ENCODE measurements around the gene ASXL1.

The ASXL1 gene

DNA sequence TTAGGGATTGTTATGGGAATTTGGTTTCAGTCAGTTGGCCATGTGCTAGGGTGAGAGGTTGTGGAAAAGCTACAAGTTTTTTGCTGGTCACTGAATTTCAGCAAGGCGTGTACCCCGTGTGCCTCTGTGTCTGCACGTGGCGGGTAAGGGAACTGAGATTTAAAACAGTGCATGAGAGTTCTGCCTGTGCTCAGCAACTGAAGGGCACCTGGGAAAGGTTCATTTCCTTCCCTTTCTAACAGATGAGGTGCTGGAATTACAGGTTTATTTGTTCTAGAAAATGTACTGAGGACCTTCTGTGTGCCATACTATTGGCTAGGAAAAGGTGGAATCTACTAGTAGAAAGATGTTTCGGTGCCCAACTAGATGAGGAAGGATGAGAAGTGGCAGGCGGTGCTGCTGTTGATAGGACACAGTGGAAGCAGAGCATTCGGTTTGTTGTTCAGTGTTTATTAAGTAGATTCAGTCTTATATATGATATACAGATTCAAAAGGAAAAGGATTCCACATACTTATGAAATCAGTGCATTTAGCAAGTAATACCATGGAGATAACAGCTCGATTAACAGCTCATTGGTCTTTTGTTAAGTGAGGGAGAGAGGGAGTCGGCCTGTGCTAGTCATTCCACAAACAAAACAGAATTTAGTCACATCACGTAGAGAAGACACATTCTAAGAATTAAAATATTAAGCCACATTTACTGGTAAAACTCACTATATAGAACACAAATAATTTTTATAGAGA is 84.7 kb downstream of the ASXL1 start:
- no peak for DNase-seq

- no peak for DNase-seq
Observed at GRCh38 chr20:32443386-32443974, 85.3 kb downstream of the ASXL1 start.

- DNase-seq: no peak
Observed at GRCh38 chr20:32444474-32445220, 86.5 kb downstream of the ASXL1 start.

DNA sequence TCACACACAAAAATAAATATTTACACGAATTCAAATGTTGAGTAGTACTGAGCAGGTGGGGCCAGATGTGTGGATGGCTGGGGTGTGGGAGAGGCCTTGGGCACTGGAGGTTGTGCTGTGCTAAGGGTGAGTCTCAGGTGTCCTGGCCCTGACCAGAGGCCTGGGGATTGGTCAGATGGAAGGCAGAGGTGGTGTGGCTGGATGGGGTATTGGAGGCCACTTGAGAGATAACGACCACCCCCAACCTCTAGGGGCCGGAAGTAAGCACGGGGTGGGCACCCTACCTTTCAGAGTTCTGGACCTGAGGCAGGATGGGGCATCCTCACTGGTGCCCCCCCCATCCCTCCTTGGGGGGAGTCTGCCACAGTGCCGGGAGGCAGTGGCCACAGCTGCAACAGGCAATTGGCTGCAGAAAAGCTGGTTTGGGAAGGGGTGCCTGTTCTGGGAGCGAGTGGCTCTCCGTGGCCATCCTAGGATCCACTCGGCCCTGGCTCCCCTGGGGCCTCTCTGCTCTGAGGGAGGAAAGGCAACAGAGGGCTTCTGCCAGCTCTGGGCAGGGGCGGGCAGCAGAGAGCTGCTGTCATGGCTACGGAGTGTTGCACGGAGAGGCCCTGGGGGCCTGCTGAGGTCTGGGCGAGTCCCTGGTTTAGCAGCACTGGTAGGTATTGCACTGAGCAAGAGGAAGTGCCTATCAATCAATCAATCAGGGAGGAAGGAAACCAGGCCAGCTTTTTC is 87.6 kb downstream of the ASXL1 start:
- no peak for DNase-seq

DNA sequence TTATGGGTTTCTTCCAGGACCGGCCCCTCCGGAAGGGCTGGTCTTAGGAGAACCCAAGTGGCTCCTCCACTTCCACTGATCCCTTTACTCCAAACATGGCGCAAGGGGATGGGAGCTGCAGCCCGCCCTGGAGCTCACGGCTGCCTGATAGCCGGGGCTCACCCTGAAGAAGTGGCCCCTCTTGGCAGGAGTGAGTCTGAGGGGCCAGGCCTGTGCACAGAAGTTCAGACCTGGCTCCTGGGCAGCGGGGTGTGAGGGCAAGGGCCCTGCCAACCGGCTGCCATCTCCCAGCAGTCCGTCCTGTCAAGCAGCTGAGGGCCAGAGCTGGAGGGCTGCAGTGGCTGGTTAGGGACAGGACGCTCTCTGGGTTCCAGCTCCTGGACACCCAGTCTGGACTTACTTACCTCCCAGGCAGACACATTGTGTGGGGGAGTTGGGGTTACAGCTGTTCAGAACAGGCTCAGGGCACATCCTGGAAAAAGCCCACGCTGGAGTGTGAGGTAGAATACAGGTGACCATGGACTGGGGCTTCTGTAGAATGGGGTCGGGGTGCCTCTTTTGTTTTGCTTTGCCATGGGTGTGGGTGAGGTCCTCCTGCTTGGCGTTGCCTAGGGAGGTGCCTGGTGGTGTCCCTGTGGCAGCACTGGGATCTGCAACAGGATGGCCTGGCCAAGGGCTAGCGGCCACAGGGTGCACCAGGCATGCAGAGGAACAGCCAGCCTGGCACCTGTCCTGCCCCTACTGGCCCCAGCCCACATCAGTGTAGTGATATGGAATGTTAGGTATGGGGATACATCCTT is 88.4 kb downstream of the ASXL1 start:
- DNase-seq: no peak

GRCh38 chr20:32447136-32448027 is 89.3 kb downstream of the ASXL1 start:
- no peak for DNase-seq

GRCh38 chr20:32448306-32449056 is 90.3 kb downstream of the ASXL1 start:
- DNase-seq: no peak

DNA sequence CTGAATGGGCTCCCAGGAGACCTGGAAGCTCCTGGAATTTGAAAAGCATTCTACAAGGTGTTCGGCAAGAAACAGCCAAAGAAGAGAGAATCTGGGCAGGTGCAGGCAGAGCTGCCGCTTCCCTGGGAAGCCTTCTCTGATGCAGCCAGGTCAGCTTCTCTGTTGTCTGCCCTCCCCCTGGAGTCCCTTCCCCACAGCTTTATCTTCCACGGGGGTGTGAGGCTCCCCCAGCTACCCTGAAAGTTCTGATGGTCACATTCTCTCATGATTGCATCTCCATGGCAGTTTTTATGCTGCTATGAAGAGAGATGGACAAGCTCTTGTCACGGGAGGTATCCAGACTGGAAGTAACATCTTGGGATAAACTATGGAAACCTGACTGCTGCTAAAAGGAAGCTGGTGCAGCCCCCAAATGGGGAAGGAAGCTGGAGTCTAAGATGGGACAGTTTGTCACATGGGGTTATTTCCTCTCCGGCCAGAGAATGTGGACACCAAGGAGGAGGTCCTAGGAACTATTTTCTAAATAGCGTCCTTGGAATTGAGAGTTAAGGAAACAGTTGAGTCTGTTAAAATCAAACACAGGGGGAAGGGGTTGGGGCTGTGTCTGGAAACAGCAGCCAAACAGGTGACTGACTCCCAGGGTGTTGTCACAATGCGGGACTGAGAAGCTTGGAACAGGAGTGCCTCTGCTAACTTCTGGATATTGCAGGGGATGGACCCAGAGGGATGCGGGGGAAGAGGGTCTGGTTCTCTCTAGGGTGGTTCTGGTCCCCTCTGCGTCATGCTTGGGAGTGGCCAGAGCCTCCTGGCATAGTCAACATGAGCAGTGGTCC is 91.1 kb downstream of the ASXL1 start:
- no peak for DNase-seq

DNA sequence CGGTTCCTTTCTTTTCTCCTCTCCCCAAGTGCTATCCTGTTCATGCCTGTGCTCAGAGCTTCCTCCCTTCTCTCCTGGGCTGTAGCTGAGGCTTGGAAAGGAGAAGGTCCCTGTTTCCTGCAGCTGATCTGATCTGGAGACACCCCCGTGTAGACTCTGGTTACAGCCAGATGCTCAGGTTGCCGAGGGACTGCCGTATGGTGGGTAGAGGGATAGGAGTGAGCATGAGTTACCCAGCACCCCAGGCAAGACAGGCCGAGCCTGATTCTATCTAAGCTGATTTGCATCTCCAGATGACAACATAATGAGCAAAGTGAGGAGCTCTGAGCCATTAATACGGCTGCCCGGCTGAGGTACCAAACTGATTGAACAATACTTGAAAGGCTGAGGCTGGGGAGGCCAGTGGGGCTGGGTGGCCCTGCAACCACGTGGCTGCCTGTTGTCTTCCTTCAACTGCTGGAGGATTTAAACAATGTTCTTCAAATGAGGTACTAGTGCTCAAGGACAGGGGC is 91.8 kb downstream of the ASXL1 start:
- DNase-seq: no peak

DNA sequence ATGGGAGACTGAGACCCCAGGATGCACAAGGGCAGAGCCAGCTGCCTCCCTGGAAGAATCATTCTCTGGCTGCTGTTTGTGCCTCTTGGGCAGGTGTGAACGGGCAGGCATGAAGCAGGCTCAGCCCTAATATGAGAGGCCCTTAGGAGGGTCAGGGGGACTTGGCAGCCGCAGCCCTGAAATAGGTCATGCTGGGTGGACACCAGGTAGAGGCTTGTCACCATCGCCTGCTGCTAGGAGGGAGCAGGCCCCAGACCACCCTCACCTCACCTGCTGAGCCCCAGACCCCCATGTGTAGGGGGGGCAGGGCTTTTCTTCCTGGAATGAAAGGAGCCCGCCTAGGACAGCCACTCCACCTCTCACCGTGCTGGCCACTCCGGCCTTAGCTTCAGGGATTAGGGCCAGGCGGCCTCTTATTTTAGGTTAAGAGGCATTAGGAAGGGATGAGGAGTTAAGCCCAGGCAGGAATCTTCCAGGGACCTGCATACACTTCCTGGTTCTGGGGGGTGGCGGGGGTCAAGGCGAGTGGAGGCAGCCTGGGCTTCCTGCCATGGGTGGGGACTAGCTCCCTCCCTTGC is 92.4 kb downstream of the ASXL1 start:
- no peak for DNase-seq

- DNase-seq: no peak
Observed at GRCh38 chr20:32451340-32451681, 93.2 kb downstream of the ASXL1 start.

- DNase-seq: no peak
Observed at GRCh38 chr20:32451682-32452461, 93.7 kb downstream of the ASXL1 start.

DNA sequence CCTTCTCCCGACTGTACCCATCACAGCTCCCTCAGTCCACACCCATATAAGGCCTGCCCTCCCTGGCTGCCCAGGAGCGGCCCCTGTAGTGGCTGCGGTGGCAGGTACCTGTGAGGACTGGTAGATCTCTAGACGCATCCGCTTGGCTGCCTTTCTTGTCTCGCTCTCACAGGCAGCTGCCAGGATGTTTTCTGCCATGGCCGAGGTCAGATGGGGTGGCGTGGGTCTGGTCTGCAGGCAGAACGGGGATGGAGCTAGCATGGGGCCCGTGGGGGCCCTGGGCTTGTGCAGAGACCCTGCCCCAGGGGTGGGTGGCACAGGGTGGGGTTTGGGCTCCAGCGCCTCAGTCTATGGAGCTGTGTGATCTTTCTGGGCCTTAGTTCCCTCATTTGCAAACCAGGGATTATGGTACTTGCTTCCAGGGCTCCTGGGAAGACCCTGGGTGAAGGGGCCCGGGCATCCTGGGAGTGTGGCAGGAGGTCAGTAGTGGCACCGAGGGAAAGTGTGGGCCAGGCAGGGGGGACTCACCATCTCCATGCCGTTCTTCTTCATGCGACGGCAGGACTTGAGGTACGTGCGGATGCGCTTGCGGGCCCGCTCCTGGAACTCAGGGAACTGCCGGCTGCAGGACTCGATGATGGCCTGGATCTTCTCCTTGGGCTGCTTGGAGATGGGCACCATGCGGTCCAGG is 94.8 kb downstream of the ASXL1 start:
- no peak for DNase-seq

- DNase-seq: no peak
Observed at GRCh38 chr20:32453467-32454163, 95.5 kb downstream of the ASXL1 start.

GRCh38 chr20:32454164-32455145 is 96.3 kb downstream of the ASXL1 start:
- no peak for DNase-seq
